Prostate gland (tissue), 2 donors: Measurements from ENCODE around the gene PRR5L.

Experiments
- CTCF ChIP-seq, 4 experiments: fragments of 200-600 bp in 2 of 4; fragments of 450-650 bp in 2 of 4; sonication (generic) in 2 of 4; IDR thresholded peaks; 1 replicate in 3 of 4; 2 replicates in 1 of 4; pipeline ENCODE4 v1.5.1; 2016 to 2019; ENCODE audit warnings: antibody characterized with exemption in 4 of 4, mild to moderate bottlenecking in 2 of 4, moderate library complexity in 2 of 4
- POLR2A ChIP-seq: fragments of 450-650 bp; IDR thresholded peaks from one replicate; pipeline ENCODE4 v1.6.1; 2016; ENCODE audit warnings: antibody characterized with exemption, mild to moderate bottlenecking
- POLR2AphosphoS5 ChIP-seq: sonication (generic); formaldehyde crosslinking; IDR thresholded peaks from one replicate; pipeline ENCODE4 v1.6.1; 2017; ENCODE audit warnings: antibody characterized with exemption

GRCh38 chr11:36403661-36404060 lies 107.6 kb downstream of the PRR5L start:
- TF ChIP-seq CTCF (IDR thresholded peaks at IDR 0.05) (no peak), POLR2A (no peak), POLR2AphosphoS5 (no peak)
